GM08714 (cell line): ENCODE measurements around the gene TCF7.

Experiments
- H3K4me3 ChIP-seq: fragments of 200-500 bp; sonication (Bioruptor generic); 2 replicates; pipeline ENCODE4 v1.5.1; 2014; ENCODE audit warnings: mild to moderate bottlenecking, low read length, inconsistent platforms
- ZNF274 ChIP-seq: IDR thresholded peaks from 2 replicates; pipeline ENCODE4 v1.6.1; 2012; ENCODE audit warnings: mild to moderate bottlenecking, low read depth, low read length

The TCF7 gene

DNA sequence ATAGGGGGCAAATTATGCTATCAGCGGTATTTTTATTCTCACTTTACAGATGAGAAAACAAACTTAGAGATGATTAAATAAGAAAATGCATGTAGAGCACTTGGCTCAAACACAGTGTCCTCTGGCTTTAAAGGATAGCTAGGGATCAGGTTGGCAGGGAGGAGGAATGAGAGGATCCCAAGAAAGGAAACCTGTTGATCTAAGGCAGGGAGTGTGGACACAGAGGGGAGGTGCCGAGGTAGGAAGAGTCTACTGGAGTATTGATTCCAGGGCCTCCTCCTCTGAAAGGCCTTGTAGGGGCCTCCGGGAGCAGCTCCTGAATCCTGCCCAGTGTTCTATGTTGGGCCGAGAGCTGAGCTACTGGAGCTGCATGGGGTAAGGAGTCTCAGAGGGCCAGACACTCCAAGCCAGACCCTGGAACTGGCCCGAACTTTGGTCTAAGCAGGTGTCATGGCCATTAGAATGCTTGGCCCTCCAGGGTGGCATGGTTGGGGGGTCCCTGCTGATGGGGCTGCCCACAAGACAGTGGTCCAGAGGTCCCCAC is 30.4 kb upstream of the TCF7 start:
- no peak for TF ChIP-seq ZNF274
- no peak overlapping the region for H3K4me3 ChIP-seq

DNA sequence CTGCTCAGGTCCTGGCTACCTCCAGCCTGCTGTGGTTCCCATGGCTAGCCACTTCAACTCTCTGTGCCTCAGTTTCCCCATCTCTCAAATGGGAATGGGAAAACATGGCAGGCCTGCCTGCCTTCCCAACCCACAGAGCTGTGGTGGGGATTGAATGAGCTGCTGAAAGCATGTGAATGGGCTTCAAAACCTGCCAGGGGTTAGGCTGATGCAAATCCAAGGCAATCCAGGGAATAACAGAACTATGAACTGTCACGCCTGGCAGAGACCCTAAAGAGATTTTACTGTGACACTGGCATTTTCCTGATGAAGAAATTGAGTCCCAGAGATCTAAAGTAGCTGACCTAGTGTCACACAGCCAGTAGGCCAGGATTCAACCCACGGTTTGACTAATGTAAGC is 29.9 kb upstream of the TCF7 start:
- no peak overlapping the region for H3K4me3 ChIP-seq
- no peak for TF ChIP-seq ZNF274

DNA sequence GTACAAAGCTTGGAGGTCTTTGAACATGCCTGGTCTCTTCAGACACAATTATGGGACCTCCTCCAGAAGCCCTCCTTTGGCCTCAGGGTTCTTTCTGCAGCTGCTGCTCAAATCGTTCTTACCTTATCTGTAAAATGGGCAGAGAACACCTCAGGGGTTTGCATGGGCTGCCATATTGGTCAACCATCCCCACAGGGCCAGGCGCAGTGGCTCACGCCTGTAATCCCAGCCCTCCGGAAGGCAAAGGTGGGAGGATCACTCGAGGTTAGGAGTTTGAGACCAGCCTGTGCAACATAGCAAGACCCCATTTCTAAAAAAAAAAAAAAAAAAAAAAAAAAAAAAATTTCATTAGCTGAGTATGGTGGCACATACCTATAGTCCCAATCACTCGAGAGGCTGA is 29.1 kb upstream of the TCF7 start:
- TF ChIP-seq ZNF274: no peak
- no peak overlapping the region for H3K4me3 ChIP-seq

DNA sequence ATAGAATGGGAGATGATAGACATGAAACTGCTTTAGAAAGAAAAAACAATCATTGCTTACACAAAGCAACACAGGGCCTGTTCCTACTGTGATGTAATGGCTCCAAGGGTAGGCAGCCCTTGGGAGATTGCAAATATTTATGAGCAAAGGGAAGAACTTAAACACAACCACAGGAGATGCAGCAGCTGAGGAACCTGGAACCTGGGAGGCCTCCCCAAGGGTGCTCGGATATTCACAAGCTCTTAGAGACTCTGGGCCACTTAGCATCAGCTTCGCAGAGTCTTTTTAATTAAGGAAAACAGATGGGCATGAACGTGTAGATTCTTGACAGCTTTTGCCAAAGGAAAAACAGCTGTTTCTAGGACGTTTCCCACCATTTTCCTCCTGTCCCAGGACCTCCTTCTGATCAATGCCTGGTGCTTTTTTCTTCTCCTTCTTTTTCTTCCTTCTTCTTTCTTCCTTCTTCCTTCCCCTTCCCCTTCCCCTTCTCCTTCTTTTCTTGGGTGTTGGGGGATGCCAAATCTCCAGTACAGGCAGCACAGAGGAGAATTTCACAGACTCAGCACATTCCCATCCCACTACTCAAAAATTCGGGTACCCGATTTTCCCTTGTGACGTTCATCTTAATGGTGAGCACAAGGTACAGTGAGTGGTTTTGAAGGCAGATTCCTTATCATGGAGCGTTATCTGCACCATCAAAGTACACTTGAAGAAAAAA is 28.1 kb upstream of the TCF7 start:
- no peak overlapping the region for H3K4me3 ChIP-seq
- TF ChIP-seq ZNF274: no peak

DNA sequence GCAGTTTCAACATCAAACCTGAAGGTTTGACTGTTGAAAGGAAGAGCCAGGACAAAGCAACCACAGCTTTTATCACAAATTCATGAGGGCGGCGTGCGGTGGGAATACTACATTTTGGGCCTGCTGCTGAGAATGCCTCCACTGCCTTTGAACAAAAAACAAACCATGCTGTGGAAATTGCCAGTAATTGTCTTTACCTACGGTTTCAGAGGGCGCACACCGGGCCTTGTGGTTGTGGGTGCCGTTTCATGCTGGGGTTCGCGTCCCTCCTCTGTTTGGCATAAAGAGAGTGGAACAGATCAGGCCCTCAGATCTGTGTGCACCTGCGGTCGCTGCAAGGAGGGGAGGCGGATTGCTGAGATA is 27.6 kb upstream of the TCF7 start:
- H3K4me3 ChIP-seq: no peak overlapping the region
- no peak for TF ChIP-seq ZNF274

DNA sequence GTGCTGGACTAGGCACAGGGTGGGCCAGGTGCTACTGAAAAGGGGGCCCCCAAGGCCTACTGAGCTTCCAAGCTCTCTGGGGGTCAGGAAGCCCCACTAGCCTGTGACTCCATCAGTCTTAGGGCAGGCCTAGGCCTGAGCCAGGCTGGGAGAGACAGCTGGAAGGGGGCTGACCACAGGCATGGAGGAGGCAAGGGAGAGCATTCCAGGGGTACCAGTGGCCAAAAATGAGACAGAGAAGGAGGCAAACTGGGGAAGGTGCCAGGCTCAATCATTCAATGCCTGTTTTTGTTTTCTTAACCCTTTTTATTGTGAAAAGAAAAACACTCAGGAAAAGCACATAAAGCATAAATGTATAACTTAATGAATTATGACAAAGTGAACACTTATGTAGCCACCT is 26.2 kb upstream of the TCF7 start:
- TF ChIP-seq ZNF274: no peak
- no peak overlapping the region for H3K4me3 ChIP-seq

DNA sequence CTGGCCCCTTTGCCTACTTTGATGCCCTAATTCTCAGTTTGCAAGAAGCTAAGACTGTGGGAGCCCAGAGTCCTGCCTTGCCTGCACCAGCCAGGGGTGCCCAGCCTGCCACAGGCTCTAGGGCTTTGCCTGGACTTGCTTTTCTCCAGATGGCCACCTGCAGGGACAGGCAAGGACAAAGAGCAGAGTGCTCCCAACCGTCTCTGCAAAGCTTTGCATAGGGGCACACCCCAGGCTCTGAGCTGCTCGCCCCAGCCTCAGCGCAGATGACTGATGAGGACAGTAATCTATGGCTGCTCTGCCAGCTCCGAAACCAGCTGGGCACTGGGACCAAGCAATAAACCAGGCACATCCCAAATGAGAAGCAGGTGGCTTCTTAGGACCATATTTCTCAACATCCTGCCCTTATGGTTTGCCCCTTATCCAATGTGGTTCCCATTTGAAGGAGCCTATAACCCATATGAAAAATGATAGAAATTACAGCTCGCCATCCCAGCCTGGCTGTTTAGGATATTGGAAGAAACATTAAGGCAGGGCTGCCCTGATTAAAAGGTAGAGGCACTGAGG is 25.4 kb upstream of the TCF7 start:
- no peak for TF ChIP-seq ZNF274
- H3K4me3 ChIP-seq: no peak overlapping the region

DNA sequence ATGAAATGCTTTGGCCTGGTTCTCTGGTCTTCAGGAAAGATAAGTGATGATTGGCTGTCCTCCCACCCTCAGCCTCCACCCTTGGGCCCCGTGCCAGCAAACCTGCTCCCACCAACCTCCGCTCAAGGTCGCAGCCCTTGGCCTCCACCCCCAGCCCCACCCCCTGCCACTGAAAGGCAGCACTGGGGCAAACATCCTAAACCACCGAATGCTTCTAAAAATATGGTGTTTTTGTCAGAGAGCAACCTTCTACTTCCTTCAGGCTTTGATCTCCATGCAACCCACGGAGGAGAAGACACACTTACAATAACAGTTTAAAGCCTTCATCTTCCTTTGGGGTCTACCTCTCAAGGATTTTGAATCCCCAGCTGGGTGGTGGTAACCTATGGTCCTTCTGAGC is 24.0 kb upstream of the TCF7 start:
- TF ChIP-seq ZNF274: no peak
- no peak overlapping the region for H3K4me3 ChIP-seq

DNA sequence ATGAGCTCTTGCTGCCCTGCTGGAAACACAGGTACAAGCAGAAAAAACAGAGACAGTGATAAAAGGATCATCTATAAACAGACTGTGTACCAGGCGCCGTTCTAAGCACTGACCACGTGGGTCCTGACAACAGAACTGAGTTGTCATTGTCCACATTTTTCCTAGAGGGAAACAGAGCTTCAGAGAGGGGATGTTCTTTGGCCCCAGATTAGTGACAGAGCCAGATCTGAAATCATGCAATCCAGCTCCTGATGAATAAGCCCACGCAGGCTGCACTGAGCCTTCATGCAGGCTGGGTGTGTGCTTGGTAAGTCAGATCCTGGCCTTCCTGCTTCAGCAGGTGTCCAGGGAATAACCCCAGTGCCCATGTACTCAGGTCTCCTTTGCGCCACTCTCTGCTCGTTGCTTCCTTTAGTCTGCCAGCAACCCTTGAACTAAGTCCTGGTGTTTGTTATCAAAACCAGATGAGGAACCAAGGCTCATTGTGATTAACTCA is 22.8 kb upstream of the TCF7 start:
- TF ChIP-seq ZNF274: no peak
- H3K4me3 ChIP-seq: no peak overlapping the region

DNA sequence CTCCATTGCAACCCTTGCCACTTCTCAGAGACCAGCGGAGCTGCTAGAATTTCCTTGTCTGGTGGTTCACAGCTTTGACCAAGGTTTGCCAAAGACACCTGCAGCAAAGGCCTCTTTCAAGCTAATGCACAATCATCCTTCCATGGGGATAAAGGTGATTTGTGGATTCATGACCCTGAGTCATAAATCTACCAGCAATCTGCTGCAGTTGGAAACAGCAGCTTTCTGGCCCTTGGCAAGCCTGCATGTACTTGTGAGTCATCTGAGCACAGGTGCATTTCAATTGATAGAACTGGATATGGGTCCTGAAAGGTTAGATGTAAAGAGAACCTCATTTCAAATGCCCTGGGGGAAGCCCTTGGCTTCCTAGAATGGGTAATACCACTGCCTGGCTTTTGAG is 21.6 kb upstream of the TCF7 start:
- no peak for TF ChIP-seq ZNF274
- no peak overlapping the region for H3K4me3 ChIP-seq

DNA sequence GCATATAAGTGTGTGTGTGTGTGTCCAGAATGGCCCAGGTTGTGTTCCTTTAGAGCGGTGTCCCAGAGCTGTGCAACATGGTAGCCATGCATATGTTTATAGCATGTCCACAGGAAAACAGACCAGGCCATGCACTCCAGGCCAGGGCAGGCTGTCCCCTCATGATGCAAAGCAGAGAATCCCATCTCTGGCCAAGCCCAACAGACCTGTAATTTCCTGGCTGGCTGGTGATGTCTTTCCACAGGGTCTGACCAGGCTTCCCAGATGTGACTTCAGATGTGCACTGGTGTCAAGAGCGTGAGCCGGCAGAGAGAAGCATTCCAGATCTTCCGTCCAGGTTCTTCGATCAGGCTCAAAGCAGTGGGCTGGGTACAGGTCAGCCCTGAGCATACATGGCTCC is 21.1 kb upstream of the TCF7 start:
- H3K4me3 ChIP-seq: no peak overlapping the region
- no peak for TF ChIP-seq ZNF274

DNA sequence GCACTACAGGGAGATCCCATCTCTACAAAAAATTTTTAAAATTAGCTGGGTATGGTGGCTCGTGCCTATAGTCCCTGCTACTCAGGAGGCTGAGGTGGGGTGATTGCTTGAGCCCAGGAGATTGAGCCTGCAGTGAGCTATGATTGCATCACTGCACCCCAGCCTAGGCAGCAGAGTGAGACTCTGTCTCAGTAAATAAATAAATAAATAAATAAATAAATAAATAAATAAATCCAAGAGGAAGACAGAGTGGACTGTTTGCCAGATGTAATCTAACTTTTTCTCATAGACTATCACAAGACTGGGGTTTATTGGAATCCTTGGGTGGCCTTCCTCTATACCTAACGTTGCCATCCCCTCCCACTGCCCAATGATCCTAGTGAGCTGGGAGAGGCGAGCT is 19.2 kb upstream of the TCF7 start:
- no peak for TF ChIP-seq ZNF274
- H3K4me3 ChIP-seq: no peak overlapping the region

DNA sequence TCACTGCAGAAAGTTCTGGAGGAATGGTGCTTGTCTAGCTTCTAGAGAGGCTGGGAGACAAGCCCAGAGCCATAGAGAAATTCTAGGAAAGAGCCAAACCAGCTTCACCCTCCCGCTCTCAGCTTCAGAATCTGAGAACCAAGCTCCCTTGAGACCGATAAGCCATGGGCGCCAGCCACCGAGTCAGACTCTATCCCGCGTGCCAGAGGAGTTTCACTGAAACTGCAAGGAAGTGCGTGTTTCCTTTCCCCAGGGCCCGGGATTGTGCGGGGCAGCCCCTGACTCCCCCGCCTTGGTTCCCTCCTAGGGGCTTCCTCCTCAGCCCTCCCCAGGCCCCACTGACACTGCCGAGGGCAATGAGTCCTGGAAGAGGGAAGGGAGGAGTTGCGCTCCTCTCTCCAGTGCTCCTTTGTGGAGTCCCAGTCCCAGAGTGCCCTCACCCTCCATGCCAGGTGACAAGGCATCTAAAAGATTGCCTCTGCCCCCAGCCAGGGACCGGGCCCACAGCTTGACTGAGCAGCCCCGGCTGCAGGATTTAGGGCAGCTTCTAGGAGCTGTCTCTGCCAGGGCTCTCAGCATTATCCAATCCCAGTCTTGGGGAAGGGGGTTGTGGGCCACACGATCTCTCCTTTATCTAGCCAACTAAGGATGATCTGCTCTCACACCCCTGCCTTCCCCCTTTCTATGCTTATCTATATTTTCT is 18.4 kb upstream of the TCF7 start:
- no peak for TF ChIP-seq ZNF274
- no peak overlapping the region for H3K4me3 ChIP-seq

DNA sequence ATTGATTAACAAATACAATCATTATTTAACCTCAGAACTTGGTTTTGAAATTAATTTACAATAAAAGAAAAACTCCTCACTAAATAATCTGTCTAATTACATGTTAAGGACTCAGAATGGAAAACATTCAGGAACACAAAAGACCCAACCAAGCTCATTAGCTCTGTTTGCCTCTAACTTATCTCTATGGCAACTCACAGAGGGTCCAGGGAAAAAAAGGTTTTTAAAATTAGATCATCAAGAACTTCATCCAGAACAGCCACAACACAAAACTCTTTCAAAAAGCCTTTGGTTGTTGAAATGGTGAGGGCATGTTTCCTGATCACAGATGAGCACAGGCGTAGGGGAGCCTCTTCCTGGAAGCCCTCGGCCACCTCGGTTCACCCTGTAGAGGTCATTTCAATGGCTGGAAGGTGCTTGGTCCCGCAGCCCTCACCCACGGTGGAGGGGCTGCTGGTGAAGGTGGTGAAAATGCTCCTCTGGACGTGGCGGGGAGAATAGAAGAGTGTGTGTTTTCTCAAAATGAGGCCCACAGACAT is 17.2 kb upstream of the TCF7 start:
- no peak overlapping the region for H3K4me3 ChIP-seq
- no peak for TF ChIP-seq ZNF274

DNA sequence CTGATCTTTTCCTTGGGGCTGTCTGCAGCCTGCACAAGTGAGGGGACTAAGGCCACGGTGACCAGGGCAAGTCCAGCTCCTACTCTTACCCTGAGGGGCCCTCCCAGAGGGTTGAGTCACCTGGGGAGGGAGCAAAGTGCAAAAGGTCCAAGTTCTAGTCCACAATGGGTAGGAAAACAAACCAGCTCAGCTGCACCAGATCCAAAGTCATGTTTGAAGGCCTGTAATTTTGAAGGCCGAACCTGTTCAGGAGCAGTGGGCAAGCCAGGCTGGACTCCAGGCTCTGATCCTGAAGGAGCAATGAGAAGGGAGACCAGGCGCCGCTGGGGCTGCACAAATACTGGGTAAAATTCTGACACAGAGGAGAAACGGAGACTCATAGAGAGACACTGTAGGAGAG is 15.8 kb upstream of the TCF7 start:
- no peak for TF ChIP-seq ZNF274
- no peak overlapping the region for H3K4me3 ChIP-seq
